A549 (cell line): ENCODE results near the gene RNF213.

Source experiments
- CTCF ChIP-seq: fragments of >200 bp; sonication (Bioruptor Twin); formaldehyde crosslinking; IDR thresholded peaks from 3 replicates; pipeline ENCODE4 v1.5.1; 2016
- FOSB ChIP-seq: fragments of 250-450 bp; sonication (Bioruptor Pico); IDR thresholded peaks from 2 replicates; pipeline ENCODE4 v1.5.0; 2020; ENCODE audit warnings: mild to moderate bottlenecking, moderate library complexity
- MAZ ChIP-seq: fragments of 150-350 bp; IDR thresholded peaks from 2 replicates; pipeline ENCODE4 v1.6.1; 2014; ENCODE audit warnings: antibody characterized with exemption, low read depth, low read length, borderline replicate concordance
- PBX3 ChIP-seq: IDR thresholded peaks from 2 replicates; pipeline ENCODE4 v1.6.1; 2012
- RNF2 ChIP-seq: fragments of 200-600 bp; sonication (generic); IDR thresholded peaks from 2 replicates; pipeline ENCODE4 v1.6.1; 2016; ENCODE audit warnings: low read depth, mild to moderate bottlenecking, antibody characterized with exemption, moderate library complexity, borderline replicate concordance
- SREBF2 ChIP-seq: fragments of 450-650 bp; IDR thresholded peaks from 2 replicates; pipeline ENCODE4 v1.6.1; 2014; ENCODE audit warnings: mild to moderate bottlenecking, moderate library complexity
- USF2 ChIP-seq: fragments of 450-650 bp; IDR thresholded peaks from 2 replicates; pipeline ENCODE4 v1.6.1; 2014; ENCODE audit warnings: antibody characterized with exemption

GRCh38 chr17:80363518-80364090, 103.0 kb downstream of the RNF213 start:
- no peak for TF ChIP-seq CTCF
- no peak for TF ChIP-seq PBX3
- TF ChIP-seq SREBF2, result no peak
- TF ChIP-seq USF2, result no peak
- no peak for TF ChIP-seq MAZ
- TF ChIP-seq FOSB (CRISPR knock-in tag), result no peak
- no peak for TF ChIP-seq RNF2
